Activated CD8-positive, alpha-beta memory T cell treated with anti-CD3 and anti-CD28 coated beads, Interleukin-2, amount 50 U/mL, for 1 hour (primary cell): Measurements from ENCODE around the gene TMEM41A.

Experiments used
- DNase-seq: peaks from one replicate; pipeline ENCODE4 v3.0.0-alpha.2; 2020; ENCODE audit errors: extremely low read depth

Gene TMEM41A

GRCh38 chr3:185498503-185499396 is at the start of gene TMEM41A:
TMEM41A (minus strand) TSS chr3:185499035; CDS start chr3:185498961, 74 bp downstream.
- DNase-seq: peak; percentile 52

GRCh38 chr3:185540695-185541094 is 41.9 kb upstream of the TMEM41A start:
- no peak for DNase-seq

- DNase-seq: no peak
These were observed 41.1 kb upstream of the TMEM41A start for GRCh38 chr3:185539934-185540333.

GRCh38 chr3:185537369-185537970 is 38.6 kb upstream of the TMEM41A start:
- DNase-seq: no peak

DNA sequence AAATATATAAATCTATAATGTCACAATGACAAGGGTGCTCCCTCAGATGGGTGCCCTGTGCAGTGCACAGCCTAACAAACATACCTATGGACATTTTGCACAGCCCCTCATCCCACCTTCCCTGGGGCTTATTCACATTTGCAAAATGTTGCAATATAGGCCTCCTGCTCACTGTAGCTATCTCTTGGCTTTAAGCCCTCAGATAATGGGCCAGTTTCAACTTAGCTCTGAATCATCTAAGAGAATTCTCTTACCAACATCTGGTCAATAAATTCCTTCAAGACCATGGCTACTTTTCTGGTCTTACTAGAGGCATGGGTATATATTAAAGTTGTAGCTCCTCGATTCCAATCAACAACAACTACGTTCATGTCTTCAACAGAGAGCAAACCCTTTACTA is 35.7 kb upstream of the TMEM41A start:
- no peak for DNase-seq

DNA sequence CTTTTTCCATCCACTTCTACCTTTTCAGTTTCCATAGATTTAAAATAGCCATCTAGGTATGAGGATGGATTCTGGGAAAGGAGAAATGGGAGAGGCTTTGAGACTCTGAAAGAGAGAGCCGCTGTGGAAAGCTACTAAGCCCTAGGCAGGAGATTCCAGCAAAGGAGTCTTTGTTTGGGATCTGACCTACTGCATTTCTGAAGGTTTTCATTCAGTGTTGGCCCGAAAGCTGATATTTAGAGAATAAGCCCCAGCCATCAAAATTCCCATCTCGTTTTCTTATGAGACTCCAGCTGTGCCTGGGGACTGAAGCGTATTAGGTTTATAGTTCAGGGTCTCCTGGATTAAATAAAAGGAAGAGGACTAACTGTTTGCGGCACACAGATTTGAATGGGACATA is 34.1 kb upstream of the TMEM41A start:
- DNase-seq: no peak

GRCh38 chr3:185530856-185531255 is 32.0 kb upstream of the TMEM41A start:
- DNase-seq: no peak

GRCh38 chr3:185528532-185528931 is 29.7 kb upstream of the TMEM41A start:
- DNase-seq: no peak

GRCh38 chr3:185527364-185527763 is 28.5 kb upstream of the TMEM41A start:
- DNase-seq: no peak

DNA sequence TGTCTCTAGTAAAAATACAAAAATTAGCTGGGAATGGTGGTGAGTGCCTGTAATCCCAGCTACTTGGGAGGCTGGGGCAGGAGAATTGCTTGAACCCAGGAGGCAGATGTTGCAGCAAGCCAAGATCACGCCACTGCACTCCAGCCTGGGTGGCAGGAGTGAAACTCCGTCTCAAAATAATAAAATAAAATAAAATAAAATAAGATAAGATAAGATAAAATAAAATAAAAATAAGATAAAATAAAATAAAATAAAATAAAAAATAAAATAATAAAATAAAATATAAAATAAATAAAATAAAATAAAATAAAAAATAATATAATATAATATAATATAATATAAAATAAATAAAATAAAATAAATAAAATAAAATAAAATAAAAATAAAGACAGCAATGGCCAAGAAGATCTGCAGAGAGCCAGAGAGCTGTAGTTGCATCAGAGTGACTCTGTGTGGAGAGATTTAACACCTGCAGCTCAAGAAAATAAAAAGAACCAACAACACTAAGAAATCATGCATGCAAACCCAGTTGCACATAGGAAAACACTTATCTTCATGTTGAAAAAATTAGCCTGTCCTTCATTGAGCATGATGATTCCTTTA is 27.6 kb upstream of the TMEM41A start:
- DNase-seq: no peak

- DNase-seq: no peak
These were observed 22.7 kb upstream of the TMEM41A start for GRCh38 chr3:185521349-185522138.

GRCh38 chr3:185519021-185519420 is 20.2 kb upstream of the TMEM41A start:
- no peak for DNase-seq

DNA sequence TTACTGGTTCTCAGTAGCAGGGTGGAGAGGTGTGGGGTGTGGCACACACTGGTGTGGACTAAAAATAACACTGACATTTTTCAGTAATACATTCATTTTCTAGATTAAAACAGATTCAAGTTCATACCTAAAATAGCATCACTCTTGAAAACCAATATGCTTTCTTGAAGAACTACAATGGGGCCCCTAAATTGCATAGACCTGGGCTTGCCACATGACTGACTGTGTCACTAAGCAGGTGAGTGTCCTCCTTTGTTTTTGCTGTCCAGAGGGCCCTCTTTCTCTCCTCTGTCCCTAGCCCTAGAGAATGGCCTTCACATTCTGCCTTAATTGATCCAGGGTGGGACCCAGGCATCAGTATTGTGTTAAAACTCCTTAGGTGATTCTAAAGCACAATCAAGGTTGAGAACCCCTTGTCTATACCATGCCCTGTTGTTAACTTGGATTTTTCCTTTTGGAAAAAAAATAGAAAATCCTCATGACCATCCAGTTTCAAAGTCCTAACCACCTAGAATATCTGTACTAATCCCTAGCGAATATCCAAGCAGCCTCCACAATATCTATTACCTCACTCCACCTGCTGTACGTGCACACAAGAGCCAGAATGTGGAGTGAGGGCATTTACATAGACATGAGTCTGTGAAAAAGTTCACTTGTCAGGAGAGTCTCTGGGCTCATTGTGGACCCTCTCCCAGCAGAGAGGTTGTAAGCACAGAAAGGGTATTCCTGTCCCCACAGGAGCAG is 18.7 kb upstream of the TMEM41A start:
- no peak for DNase-seq

- no peak for DNase-seq
These were observed 12.9 kb upstream of the TMEM41A start for GRCh38 chr3:185511711-185512110.

GRCh38 chr3:185508335-185508991 is 9.6 kb upstream of the TMEM41A start:
- DNase-seq: no peak

- DNase-seq: no peak
These were observed 9.0 kb upstream of the TMEM41A start for GRCh38 chr3:185507883-185508282.

DNA sequence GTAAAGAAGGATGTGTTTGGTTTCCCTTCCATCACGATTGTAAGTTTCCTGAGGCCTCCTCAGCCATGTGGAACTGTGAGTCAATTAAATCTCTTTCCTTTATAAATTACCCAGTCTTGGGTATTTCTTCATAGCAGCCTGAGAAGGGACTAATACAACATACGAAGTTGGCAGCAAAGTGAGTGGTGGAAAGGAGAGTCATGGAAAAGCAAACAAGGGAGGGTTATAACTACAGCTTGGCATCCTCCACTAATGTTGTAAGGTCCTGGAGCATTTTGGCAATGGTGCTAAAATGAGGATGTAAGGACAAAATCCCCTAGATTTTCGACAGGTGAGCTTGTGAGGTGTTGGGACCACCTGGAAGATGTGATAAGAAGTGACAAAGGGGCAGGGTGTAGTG is 5.8 kb upstream of the TMEM41A start:
- DNase-seq: no peak

DNA sequence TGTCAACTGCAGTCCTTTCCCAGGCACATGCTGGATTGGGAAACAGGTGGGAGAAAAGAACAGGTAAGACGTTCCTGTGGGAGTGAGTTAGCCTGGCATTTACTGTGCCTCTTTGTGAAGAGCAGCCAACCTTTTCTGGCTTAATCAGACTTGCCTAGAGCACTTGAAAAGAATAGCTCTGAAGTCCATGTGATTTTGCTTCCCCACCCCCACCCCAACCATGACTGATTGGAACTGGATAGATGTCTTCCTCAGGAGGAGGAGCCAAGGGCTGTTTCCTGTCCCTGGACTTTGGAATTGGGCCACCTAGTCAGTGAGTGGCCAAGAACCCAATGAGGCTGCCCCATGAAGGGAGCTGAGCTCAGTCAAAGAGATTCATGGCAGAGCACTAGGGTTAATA is 4.7 kb upstream of the TMEM41A start:
- DNase-seq: no peak

- no peak for DNase-seq
These were observed 4.2 kb upstream of the TMEM41A start for GRCh38 chr3:185502987-185503386.

DNA sequence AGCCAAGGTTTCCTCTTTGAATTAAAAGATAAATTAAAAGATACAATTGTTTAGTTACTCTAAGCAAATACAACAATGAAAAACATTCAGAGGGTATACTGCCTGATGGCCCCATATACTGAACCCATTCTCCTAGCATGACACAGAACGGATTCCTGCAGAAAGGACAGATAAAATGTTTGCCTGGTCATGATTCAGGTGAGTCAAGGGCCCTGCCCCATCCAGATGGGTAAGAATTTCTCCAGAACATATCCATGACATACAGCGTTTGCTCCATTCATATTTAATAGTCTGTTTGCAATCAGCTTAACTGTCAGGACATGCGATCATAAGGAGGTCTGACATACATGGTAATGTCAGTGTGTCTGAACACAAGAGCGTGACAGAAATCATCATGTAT is 8.6 kb downstream of the TMEM41A start:
- DNase-seq: no peak

DNA sequence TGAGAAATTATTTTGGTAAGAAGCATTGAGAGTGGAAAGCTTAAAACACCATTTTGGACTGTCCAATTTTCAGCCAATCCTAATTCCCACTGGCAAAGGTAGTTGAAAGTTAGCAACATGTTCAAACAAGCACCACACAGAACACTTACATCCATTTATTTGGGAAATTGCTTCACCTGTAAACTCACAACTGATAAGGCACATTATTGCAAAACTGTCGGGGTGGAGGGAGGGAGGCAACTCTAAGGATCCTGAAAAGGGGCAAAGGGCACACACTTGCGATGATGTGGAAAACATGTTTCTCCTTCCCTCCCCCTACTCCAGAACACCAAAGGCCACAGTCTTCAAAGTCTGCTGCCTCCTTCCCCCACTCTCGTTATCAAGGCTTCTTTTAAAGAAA is 9.4 kb downstream of the TMEM41A start:
- DNase-seq: no peak
